HepG2 (cell line): ENCODE measurements around the gene PCSK5. TPM values are rescaled to one million over a fixed set of nuclear protein-coding genes. Genes with fewer than 3 reads are reported as not detected.

Experiments used
- ATAC-seq: fragments of 200-7000 bp; cut with Tn5 transposase; 3 replicates; pipeline ENCODE4 v1.9.1; 2020; ENCODE audit warnings: mild to moderate bottlenecking, moderate library complexity
- BruUV-seq: library from RNA; stranded (reverse); fragments of 400-500 nt; replicated peaks from 2 replicates; lab custom pipeline; 2021; lab: Mats Ljungman, UMichigan
- CTCF ChIA-PET: fragments of 300-600 bp; formaldehyde crosslinking; extraction: SDS; loops from one replicate; lab custom pipeline; 2021; ENCODE audit warnings: low total read pairs, inconsistent platforms, low intra/inter-chr PET ratio; lab: Yijun Ruan, JAX
- POLR2A ChIA-PET: fragments of 350-600 bp; sonication (Branson Sonifier 250); formaldehyde crosslinking; loops from one replicate; lab custom pipeline; 2020; ENCODE audit warnings: antibody characterized with exemption, inconsistent platforms; lab: Yijun Ruan, JAX
- DNase-seq: peaks from one replicate; pipeline ENCODE4 v3.0.0-alpha.2; 2015; ENCODE audit warnings: low spot score
- FAIRE-seq: peaks from 3 replicates; lab custom pipeline; 2011; peaks lifted over from hg19 to GRCh38; lab: Jason Lieb, UNC
- H2AFZ ChIP-seq: one replicate; pipeline ENCODE4 v1.6.1; 2011; ENCODE audit warnings: low read length, inconsistent platforms
- H3K27ac ChIP-seq: fragments of 300-600 bp; 3 replicates; pipeline ENCODE4 v1.8.0; 2011; ENCODE audit warnings: mixed run types, mild to moderate bottlenecking, mixed read lengths, low read length, inconsistent platforms; ENCODE audit not compliant: insufficient read depth; ENCODE audit errors: extremely low read length
- H3K27me3 ChIP-seq, 2 experiments: fragments of 200-600 bp in 1 of 2; 2 replicates in 1 of 2; 3 replicates in 1 of 2; pipeline versions ENCODE4 v1.6.0 to v1.8.0; 2011; ENCODE audit warnings: low read length in 2 of 2, mild to moderate bottlenecking in 2 of 2, moderate library complexity in 2 of 2, inconsistent platforms in 1 of 2; ENCODE audit not compliant: insufficient read depth in 2 of 2, control insufficient read depth in 1 of 2
- H3K36me3 ChIP-seq, 2 experiments: fragments of 200-600 bp in 1 of 2; replicated peaks in 1 of 2; 2 replicates in 1 of 2; 3 replicates in 1 of 2; pipeline versions ENCODE4 v1.5.1 to v1.8.0; 2011; ENCODE audit warnings: low read length in 2 of 2, inconsistent platforms in 1 of 2; ENCODE audit not compliant: insufficient read depth in 2 of 2, control insufficient read depth in 1 of 2
- H3K4me1 ChIP-seq: 2 replicates; pipeline ENCODE4 v1.5.1; 2012; ENCODE audit warnings: low read length, inconsistent platforms; ENCODE audit not compliant: insufficient read depth
- H3K4me2 ChIP-seq: 2 replicates; pipeline ENCODE4 v1.6.0; 2011; ENCODE audit warnings: low read depth, low read length, inconsistent platforms
- H3K4me3 ChIP-seq, 3 experiments: fragments of 200-600 bp in 1 of 3; sonication (generic), shearing (Covaris generic) in 1 of 3; replicated peaks in 1 of 3; 2 replicates each; pipeline ENCODE4 v1.5.1; 2011 to 2016; ENCODE audit warnings: low read length in 3 of 3, inconsistent platforms in 2 of 3, low read depth in 2 of 3, mild to moderate bottlenecking in 2 of 3, control low read depth in 1 of 3, mixed read lengths in 1 of 3; ENCODE audit not compliant: insufficient read depth in 1 of 3
- H3K79me2 ChIP-seq: one replicate; pipeline ENCODE4 v1.6.1; 2011; ENCODE audit warnings: low read length, inconsistent platforms; ENCODE audit not compliant: insufficient read depth
- H3K9ac ChIP-seq: 2 replicates; pipeline ENCODE4 v1.6.0; 2011; ENCODE audit warnings: mild to moderate bottlenecking, low read depth, low read length, inconsistent platforms; ENCODE audit not compliant: insufficient read depth
- H3K9me3 ChIP-seq: 2 replicates; pipeline ENCODE4 v1.5.1; 2012; ENCODE audit warnings: mild to moderate bottlenecking, low read length
- H4K20me1 ChIP-seq: 2 replicates; pipeline ENCODE4 v1.6.0; 2011; ENCODE audit warnings: inconsistent platforms, mild to moderate bottlenecking, low read length, moderate library complexity; ENCODE audit not compliant: insufficient read depth
- BRCA1 ChIP-seq: sonication (generic); formaldehyde crosslinking; IDR thresholded peaks from 2 replicates; pipeline ENCODE4 v1.4.0; 2020; ENCODE audit warnings: missing genetic modification reagents
- FOXO1 ChIP-seq: sonication (generic); formaldehyde crosslinking; IDR thresholded peaks from 2 replicates; pipeline ENCODE4 v1.4.0; 2020; ENCODE audit warnings: missing genetic modification reagents
- ISX ChIP-seq: sonication (generic); formaldehyde crosslinking; conservative IDR thresholded peaks from 2 replicates; pipeline ENCODE4 v1.5.0; 2020; ENCODE audit warnings: missing genetic modification reagents
- MTA3 ChIP-seq: sonication (generic); formaldehyde crosslinking; IDR thresholded peaks from 2 replicates; pipeline ENCODE4 v1.4.0; 2020; ENCODE audit warnings: missing genetic modification reagents
- ZNF292 ChIP-seq: sonication (generic); formaldehyde crosslinking; IDR thresholded peaks from 2 replicates; pipeline ENCODE4 v1.8.1; 2022; ENCODE audit warnings: mild to moderate bottlenecking, low read depth, missing genetic modification reagents, borderline replicate concordance
- ZNF569 ChIP-seq: sonication (generic); formaldehyde crosslinking; IDR thresholded peaks from 2 replicates; pipeline ENCODE4 v1.5.0; 2020; ENCODE audit warnings: mild to moderate bottlenecking, missing genetic modification reagents, moderate library complexity, borderline replicate concordance
- ZNF614 ChIP-seq: IDR thresholded peaks from 2 replicates; pipeline ENCODE4 v1.6.1; 2018; ENCODE audit warnings: missing biosample characterization, missing genetic modification reagents, inconsistent platforms, borderline replicate concordance
- ZNF768 ChIP-seq: sonication (generic); formaldehyde crosslinking; IDR thresholded peaks from 2 replicates; pipeline ENCODE4 v1.4.0; 2020; ENCODE audit warnings: missing genetic modification reagents
- WGBS: methylation state at CpG from one replicate; pipeline ENCODE4 v1.1.6; 2017; ENCODE audit warnings: low lambda C conversion rate; 5-methylcytosine and 5-hydroxymethylcytosine counted together
- in situ Hi-C: cut with HindIII; loops from 2 replicates; pipeline ENCODE4 v1.10.0; 2017; ENCODE audit warnings: low pct_unique_long_range_greater_than_20kb; ENCODE audit not compliant: extremely low pct_ligation_motif_present
- intact Hi-C: fragments of 100-400 bp; cut with micrococcal nuclease; formaldehyde crosslinking; loops from one replicate; pipeline ENCODE4 v1.10.0; 2022; ENCODE audit not compliant: unreplicated experiment
- polyA plus RNA-seq, 8 experiments: library from polyadenylated mRNA; depleted of rRNA in 3 of 8; stranded (reverse) in 7 of 8; unstranded in 1 of 8; fragments of >200 nt; fragmentation: Illumina TruSeq in 4 of 8; extraction: Trizol in 4 of 8; gene quantifications; 2 replicates each; pipeline versions ENCODE4 v1.2.1 to v1.2.3, GENCODE V29; 2011 to 2016; ENCODE audit warnings: low read depth in 4 of 8, missing spikeins in 1 of 8, mixed read lengths in 1 of 8; ENCODE audit not compliant: insufficient read depth in 1 of 8
- total RNA-seq, 5 experiments: library from RNA; depleted of rRNA; stranded (reverse); fragments of >200 nt; fragmentation: Illumina TruSeq; extraction: Trizol; gene quantifications; 2 replicates each; pipeline ENCODE4 v1.2.3, GENCODE V29; 2016; ENCODE audit warnings: low read depth in 1 of 5
- TF ChIP-seq, protein P1 (sequence below): sonication (generic); formaldehyde crosslinking; IDR thresholded peaks from 2 replicates; pipeline ENCODE4 v1.4.0; 2020; ENCODE audit warnings: missing genetic modification reagents, borderline replicate concordance
- TF ChIP-seq, protein P2 (sequence below): sonication (generic); formaldehyde crosslinking; IDR thresholded peaks from 2 replicates; pipeline ENCODE4 v1.4.0; 2020; ENCODE audit warnings: missing genetic modification reagents
- TF ChIP-seq, protein P3 (sequence below): sonication (generic); formaldehyde crosslinking; IDR thresholded peaks from 2 replicates; pipeline ENCODE4 v1.5.1; 2020; ENCODE audit warnings: mild to moderate bottlenecking, moderate library complexity, missing genetic modification reagents
- TF ChIP-seq, protein P4 (sequence below): sonication (generic); formaldehyde crosslinking; IDR thresholded peaks from 2 replicates; pipeline ENCODE4 v1.4.0; 2020; ENCODE audit warnings: missing genetic modification reagents

PCSK5 gene
- total and polyA plus RNA-seq, 2 of the 13 experiments (the other 11 are each of a cell fraction or from before 2014, with no cell fraction given) = 0.55 to 0.66 TPM

DNA sequence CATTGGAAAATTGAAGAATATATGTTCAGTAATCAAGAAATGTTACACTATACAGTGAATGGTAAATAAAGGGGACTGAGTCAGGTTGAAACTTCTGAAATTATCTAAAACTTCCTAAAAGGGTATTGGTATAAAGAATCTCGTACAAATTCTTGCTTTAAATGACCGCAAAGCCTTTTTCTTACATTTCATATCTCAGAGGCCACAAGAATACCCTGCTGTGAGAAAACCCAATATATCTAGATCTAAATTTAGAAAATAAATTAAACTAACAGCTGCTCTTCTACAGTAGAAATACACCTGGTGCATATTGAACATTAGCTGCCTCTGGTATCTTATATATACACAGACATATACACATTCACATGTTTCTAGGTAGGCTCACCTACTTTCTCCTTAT is 221.7 kb downstream of the PCSK5 start (continued):
- TF ChIP-seq, protein P1, sequence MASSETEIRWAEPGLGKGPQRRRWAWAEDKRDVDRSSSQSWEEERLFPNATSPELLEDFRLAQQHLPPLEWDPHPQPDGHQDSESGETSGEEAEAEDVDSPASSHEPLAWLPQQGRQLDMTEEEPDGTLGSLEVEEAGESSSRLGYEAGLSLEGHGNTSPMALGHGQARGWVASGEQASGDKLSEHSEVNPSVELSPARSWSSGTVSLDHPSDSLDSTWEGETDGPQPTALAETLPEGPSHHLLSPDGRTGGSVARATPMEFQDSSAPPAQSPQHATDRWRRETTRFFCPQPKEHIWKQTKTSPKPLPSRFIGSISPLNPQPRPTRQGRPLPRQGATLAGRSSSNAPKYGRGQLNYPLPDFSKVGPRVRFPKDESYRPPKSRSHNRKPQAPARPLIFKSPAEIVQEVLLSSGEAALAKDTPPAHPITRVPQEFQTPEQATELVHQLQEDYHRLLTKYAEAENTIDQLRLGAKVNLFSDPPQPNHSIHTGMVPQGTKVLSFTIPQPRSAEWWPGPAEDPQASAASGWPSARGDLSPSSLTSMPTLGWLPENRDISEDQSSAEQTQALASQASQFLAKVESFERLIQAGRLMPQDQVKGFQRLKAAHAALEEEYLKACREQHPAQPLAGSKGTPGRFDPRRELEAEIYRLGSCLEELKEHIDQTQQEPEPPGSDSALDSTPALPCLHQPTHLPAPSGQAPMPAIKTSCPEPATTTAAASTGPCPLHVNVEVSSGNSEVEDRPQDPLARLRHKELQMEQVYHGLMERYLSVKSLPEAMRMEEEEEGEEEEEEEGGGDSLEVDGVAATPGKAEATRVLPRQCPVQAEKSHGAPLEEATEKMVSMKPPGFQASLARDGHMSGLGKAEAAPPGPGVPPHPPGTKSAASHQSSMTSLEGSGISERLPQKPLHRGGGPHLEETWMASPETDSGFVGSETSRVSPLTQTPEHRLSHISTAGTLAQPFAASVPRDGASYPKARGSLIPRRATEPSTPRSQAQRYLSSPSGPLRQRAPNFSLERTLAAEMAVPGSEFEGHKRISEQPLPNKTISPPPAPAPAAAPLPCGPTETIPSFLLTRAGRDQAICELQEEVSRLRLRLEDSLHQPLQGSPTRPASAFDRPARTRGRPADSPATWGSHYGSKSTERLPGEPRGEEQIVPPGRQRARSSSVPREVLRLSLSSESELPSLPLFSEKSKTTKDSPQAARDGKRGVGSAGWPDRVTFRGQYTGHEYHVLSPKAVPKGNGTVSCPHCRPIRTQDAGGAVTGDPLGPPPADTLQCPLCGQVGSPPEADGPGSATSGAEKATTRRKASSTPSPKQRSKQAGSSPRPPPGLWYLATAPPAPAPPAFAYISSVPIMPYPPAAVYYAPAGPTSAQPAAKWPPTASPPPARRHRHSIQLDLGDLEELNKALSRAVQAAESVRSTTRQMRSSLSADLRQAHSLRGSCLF (CRISPR knock-in tag) = no peak
- TF ChIP-seq, protein P2, sequence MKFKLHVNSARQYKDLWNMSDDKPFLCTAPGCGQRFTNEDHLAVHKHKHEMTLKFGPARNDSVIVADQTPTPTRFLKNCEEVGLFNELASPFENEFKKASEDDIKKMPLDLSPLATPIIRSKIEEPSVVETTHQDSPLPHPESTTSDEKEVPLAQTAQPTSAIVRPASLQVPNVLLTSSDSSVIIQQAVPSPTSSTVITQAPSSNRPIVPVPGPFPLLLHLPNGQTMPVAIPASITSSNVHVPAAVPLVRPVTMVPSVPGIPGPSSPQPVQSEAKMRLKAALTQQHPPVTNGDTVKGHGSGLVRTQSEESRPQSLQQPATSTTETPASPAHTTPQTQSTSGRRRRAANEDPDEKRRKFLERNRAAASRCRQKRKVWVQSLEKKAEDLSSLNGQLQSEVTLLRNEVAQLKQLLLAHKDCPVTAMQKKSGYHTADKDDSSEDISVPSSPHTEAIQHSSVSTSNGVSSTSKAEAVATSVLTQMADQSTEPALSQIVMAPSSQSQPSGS (CRISPR knock-in tag) = no peak
- TF ChIP-seq ZNF569 (CRISPR knock-in tag) = no peak

DNA sequence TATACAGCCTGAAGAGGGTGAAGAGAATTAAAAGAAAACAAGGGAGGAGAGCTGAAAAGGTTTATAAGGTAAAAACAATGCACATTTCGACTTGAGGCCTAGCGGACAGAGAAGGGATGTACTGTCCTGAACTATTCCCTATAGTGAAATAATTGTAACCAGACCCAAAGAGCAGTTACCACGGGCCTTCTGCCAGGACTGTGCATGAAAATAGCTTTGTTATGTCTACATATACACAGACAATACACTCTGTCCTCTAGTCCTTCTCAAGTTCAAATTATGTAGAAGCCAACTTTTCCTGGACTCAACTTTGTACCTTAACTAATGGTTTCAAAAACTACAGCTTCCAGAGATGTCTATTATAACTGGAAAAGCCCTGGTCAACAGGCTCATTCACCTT is 223.7 kb downstream of the PCSK5 start:
- CTCF ChIA-PET = no interaction called here
- ATAC-seq (no peak), DNase-seq (no peak), FAIRE-seq (no peak)
- Histone ChIP-seq H3K36me3 (no peaks in the 10 kb centered on the region), H3K4me3 (no peak overlapping the region), H3K4me2 (no peak overlapping the region), H3K9ac (no peak overlapping the region), H3K27me3 (no peaks in the 10 kb centered on the region), H3K79me2 (no peaks in the 10 kb centered on the region), H3K4me1 (no peaks in the 10 kb centered on the region), H2AFZ (no peak overlapping the region), H3K9me3 (no peaks in the 10 kb centered on the region), H3K27ac (no peak overlapping the region), H4K20me1 (no peaks in the 10 kb centered on the region)
- POLR2A ChIA-PET = no interaction called here
- 27% methylated on average over 3 of the region's 3 CpGs for WGBS
- BruUV-seq = no TSS peak
- in situ Hi-C loops (no loop called here), intact Hi-C loops (no loop called here)
- no peak for TF ChIP-seq ISX (CRISPR knock-in tag)
- no peak for TF ChIP-seq ZNF768 (CRISPR knock-in tag)
- no peak for TF ChIP-seq BRCA1 (CRISPR knock-in tag)
- TF ChIP-seq, protein P3, sequence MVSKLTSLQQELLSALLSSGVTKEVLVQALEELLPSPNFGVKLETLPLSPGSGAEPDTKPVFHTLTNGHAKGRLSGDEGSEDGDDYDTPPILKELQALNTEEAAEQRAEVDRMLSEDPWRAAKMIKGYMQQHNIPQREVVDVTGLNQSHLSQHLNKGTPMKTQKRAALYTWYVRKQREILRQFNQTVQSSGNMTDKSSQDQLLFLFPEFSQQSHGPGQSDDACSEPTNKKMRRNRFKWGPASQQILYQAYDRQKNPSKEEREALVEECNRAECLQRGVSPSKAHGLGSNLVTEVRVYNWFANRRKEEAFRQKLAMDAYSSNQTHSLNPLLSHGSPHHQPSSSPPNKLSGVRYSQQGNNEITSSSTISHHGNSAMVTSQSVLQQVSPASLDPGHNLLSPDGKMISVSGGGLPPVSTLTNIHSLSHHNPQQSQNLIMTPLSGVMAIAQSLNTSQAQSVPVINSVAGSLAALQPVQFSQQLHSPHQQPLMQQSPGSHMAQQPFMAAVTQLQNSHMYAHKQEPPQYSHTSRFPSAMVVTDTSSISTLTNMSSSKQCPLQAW (CRISPR knock-in tag) = no peak
- no peak for TF ChIP-seq ZNF614 (CRISPR knock-in tag)
- no peak for TF ChIP-seq ZNF292
- no peak for TF ChIP-seq MTA3
- no peak for TF ChIP-seq FOXO1 (CRISPR knock-in tag)
- TF ChIP-seq, protein P4, sequence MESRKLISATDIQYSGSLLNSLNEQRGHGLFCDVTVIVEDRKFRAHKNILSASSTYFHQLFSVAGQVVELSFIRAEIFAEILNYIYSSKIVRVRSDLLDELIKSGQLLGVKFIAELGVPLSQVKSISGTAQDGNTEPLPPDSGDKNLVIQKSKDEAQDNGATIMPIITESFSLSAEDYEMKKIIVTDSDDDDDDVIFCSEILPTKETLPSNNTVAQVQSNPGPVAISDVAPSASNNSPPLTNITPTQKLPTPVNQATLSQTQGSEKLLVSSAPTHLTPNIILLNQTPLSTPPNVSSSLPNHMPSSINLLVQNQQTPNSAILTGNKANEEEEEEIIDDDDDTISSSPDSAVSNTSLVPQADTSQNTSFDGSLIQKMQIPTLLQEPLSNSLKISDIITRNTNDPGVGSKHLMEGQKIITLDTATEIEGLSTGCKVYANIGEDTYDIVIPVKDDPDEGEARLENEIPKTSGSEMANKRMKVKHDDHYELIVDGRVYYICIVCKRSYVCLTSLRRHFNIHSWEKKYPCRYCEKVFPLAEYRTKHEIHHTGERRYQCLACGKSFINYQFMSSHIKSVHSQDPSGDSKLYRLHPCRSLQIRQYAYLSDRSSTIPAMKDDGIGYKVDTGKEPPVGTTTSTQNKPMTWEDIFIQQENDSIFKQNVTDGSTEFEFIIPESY (CRISPR knock-in tag) = no peak
